HG03175 (cell line): ENCODE results near the gene PI16.

ENCODE experiments used
- ATAC-seq: cut with Tn5 transposase; IDR thresholded peaks from one replicate; pipeline ENCODE4 v1.9.1; 2021; ENCODE audit warnings: mild to moderate bottlenecking, moderate library complexity; ENCODE audit not compliant: unreplicated experiment

The PI16 gene, protein sequence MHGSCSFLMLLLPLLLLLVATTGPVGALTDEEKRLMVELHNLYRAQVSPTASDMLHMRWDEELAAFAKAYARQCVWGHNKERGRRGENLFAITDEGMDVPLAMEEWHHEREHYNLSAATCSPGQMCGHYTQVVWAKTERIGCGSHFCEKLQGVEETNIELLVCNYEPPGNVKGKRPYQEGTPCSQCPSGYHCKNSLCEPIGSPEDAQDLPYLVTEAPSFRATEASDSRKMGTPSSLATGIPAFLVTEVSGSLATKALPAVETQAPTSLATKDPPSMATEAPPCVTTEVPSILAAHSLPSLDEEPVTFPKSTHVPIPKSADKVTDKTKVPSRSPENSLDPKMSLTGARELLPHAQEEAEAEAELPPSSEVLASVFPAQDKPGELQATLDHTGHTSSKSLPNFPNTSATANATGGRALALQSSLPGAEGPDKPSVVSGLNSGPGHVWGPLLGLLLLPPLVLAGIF

GRCh38 chr6:36954262-36954931 lies at the start of gene PI16:
TSS of gene PI16 (plus strand) at chr6:36954738. CDS start at chr6:36954761, 23 bp downstream.
- no peak for ATAC-seq

GRCh38 chr6:36904851-36905393 lies 49.6 kb upstream of the PI16 start:
- ATAC-seq = no peak

DNA sequence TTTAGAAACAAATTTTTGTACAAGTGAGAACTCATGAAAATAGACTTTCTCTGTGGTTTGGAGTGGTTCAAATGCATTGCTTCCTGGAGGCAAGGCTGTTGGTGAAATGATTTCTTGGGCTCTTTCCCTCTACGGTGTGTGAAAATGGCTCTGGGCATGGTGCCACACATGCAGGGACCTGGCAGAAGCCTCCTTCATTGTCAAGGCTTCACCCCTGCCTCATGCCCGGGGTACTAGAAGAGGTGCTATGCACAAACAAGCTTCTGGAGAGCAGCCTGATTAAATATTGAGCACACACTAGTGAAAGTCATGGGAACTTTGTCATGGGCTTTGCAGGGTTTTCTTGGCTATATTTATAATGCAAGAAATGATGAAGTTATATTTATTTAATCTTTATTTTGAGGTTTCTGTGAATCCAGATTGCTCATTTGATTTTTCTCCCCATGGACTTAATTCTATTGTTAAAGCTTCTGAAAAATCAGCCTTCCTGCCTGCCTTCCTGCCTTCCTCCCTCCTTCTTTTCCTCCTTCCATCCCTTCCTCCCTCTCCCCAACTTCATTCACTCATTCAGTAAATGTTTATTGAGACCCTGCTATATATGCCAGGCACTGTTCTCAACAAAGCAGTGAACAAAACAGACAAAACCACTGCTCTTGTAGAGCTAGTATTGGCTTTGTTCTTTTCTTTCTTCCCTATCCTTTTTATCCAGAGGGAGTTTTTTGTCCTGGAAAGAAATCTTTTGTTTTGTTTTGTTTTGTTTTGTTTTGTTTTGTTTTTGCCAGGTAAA lies 47.8 kb upstream of the PI16 start:
- ATAC-seq = no peak

DNA sequence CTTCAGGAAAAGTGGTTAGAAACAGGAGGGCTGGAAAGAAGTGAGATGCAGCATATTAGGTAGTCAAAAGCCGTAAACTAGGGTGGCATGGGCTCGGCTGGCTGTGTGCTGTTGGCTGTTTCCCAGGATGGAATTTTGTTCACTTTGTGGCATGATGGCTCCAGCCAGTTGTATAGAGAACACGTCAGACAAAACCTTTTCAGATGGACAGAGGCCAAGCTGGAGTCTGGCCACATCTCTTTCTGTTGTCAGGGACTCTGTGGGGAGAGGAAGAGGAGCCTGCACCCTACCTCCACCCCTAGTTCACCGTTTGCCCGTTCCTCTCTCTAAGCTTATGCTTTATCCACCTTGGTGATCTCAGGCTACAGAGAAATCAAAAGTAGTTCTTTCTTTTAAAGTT lies 46.8 kb upstream of the PI16 start:
- no peak for ATAC-seq

- ATAC-seq = no peak
These were observed 45.8 kb upstream of the PI16 start for GRCh38 chr6:36908747-36909146.

- no peak for ATAC-seq
These were observed 42.5 kb upstream of the PI16 start for GRCh38 chr6:36912030-36912454.

GRCh38 chr6:36912586-36912985 lies 42.0 kb upstream of the PI16 start:
- peak; percentile 85 for ATAC-seq

DNA sequence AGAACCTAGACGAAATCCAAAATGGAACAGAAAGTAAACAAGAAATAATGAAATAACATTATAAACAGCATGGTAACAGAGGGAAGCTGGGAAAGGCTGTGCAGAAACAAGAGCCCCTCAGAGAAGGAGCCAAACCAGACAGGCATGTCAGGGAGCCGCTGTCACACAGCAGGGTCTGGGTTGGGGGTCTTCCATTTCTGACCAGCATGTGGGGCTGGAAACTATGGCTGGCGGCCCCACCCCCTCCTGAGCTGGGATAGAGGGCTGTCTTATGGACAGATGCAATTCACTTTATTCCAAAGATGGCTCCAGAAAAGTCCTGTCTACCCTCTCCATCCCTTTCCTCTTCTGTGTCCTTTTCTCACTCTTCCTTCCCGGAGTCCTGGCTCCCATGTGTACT lies 41.5 kb upstream of the PI16 start:
- ATAC-seq = no peak

DNA sequence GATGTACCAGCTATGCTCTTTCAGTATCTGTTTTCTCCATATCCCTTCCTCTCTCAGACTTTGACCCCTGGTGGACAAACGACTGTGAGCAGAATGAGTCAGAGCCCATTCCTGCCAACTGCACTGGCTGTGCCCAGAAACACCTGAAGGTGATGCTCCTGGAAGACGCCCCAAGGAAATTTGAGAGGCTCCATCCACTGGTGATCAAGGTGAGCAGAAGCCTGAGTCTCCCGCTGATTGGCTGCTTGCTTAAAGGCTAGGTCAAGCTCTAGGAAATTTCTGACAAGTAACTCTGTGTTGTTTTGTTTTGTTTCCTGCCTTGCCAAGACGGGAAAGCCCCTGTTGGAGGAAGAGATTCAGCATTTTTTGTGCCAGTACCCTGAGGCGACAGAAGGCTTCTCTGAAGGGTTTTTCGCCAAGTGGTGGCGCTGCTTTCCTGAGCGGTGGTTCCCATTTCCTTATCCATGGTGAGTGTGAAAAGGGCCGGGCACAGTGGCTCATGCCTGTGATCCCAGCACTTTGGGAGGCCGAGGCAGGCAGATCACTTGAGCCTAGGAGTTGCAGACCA lies 40.2 kb upstream of the PI16 start:
- ATAC-seq = no peak

DNA sequence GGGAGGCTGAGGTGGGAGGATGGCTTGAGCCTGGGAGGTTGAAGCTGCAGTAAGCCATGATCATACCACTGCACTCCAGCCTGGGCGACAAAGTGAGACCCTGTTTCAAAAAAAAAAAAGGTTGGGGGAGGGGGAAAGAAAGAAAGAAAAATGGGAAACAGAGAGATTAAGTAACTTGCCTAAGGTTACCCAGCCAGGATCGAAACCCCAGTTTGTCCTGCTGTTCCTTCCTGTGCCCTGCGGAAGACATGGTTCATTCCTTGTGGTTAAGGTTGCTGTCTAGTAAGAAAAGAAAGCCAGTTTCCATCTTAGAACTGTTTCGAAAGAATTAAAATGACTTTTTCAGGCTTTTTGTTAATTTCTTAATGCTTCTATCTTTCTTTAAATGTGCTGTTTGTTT lies 38.9 kb upstream of the PI16 start:
- no peak for ATAC-seq

- no peak for ATAC-seq
These were observed 38.4 kb upstream of the PI16 start for GRCh38 chr6:36916126-36916525.

DNA sequence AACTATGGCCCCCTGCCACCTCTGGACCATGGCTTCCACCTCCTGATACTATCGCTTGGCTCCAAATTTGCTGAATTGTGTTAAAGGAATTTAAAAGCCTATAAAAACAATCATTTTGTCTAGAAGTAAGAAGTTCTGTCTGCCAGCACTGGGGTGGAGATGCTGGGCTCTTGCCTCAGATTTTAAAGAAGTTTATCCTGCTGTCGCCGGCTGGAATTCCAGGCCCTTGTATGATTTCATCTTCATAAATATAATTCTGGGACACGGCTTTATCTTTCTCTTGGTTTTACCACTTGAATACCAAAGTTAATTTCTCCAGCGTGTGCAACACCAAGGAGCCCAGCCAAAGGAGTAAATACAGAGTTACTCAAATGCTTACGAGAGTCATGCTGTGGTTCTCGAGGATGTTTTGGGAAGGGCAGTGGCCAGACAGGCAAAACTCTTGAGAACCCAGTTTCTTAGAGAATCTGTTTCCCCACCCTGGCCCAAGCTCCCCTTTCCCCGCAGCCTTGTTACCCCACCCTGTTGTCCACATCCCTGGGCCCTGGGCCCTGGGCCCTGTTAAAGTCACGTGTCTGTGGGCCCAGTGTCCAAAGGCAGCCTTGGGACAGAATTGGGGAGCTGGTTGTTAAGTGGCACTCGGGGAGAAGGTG lies 36.9 kb upstream of the PI16 start:
- no peak for ATAC-seq

- ATAC-seq = no peak
These were observed 34.5 kb upstream of the PI16 start for GRCh38 chr6:36920049-36920448.

DNA sequence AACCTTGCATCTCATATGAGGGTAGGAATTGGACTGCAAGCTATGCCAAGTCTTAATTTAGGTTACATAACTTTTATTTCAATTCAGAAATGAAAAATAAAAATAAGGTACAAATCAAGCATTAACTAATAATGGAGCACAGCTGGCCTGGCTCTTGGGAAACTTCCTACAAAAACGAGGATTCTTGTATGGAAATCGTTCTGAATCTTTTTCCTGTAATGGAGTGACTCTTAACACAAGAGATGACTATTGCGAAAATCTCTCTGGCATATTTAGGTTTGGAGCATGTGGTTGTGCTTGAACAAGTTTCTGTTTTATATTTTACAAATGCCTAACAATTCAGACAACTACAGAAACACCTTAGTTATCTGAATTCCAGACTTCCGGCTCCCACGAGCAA lies 34.0 kb upstream of the PI16 start:
- no peak for ATAC-seq

DNA sequence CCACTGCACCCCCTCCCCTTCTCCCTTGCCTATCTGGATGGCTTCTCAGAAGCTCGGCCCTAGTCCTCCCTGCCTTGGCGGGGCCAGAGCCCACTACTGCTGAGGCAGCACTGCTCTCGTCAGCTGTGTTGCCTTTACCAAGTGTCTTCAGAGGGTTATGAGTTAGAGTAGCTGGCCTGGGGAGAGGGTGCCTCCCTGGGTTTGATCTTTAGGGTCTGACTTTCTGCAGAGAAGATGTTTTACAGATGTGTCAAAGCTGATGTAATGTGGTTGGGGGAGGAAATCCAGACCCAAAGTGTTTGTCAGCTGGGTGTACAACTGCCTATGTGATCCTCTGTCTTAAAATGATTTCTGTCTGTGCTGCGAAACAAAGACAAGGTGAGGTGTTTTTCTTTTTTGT lies 30.4 kb upstream of the PI16 start:
- ATAC-seq = no peak

GRCh38 chr6:36924778-36925374 lies 29.7 kb upstream of the PI16 start:
- ATAC-seq = no peak

DNA sequence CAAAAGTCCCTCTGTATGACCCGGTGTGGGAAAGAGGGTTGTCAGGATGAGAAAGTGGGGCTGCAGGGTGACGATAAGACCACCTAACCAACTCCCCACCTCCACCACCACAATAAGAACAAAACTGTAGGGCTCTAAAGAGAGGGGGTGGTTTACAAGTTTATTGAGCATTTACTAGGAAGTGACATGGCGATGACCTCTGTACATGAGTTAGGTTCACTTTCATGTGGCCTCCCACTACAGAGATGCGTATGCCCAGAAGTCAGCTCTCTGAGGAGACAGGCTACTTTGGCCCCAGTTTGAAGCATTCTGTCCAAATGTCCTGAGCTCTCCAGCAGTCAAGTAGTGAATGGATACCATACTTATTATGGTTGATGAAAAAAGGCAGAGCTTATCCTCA lies 28.7 kb upstream of the PI16 start:
- no peak for ATAC-seq

DNA sequence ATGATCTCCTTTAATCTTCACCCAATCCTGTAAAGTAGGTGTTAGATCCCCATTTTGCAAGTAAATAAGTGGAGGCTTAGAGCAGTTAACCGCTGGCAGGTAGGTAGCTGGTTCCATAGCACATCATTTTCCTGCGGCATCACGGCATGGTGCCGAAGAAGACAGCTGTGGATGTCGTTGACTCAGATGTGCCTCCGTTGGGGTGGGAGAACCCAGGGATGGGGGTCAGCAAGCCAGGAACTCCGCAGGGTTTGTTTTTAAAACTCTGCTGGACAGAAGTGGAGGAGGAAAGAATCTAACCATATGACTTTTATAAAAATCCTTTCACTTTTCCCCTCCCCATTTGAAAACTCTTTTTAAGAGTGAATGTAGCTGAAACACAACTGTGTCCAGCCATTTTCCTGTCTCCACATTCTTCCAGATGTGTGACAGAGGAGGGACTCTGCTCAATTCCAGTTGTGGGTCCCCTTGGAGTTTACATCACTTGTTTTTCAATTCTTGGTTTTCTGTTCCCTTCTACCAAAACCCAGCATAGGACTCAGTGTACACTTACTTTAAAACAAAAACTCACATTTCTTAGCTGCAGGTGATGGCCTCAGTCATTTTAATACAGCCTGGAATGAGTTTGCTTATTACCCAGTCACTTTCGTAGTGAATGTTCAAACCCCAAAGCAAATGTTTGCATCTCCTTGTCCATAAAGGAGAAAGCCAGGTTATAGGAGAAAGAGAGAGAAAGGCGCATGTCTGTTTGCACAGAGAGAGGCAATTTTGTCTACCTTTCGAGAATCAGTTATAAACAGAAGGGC lies 27.6 kb upstream of the PI16 start:
- no peak for ATAC-seq
